OCI-LY1 (cell line): Measurements from ENCODE around the gene CHCHD4.

Experiments
- EZH2 ChIP-seq: fragments of 200-600 bp; sonication (generic), shearing (Covaris generic); IDR thresholded peaks from 2 replicates; pipeline ENCODE4 v1.8.0; 2017; ENCODE audit warnings: borderline replicate concordance, mixed run types, mild to moderate bottlenecking, antibody characterized with exemption, low read length, moderate library complexity, mixed read lengths
- TF ChIP-seq, protein P1 (sequence below): fragments of 200-600 bp; sonication (generic), shearing (Covaris generic); IDR thresholded peaks from 2 replicates; pipeline ENCODE4 v1.5.1; 2017; ENCODE audit warnings: mild to moderate bottlenecking, antibody characterized with exemption, low read length, moderate library complexity, mixed read lengths

DNA sequence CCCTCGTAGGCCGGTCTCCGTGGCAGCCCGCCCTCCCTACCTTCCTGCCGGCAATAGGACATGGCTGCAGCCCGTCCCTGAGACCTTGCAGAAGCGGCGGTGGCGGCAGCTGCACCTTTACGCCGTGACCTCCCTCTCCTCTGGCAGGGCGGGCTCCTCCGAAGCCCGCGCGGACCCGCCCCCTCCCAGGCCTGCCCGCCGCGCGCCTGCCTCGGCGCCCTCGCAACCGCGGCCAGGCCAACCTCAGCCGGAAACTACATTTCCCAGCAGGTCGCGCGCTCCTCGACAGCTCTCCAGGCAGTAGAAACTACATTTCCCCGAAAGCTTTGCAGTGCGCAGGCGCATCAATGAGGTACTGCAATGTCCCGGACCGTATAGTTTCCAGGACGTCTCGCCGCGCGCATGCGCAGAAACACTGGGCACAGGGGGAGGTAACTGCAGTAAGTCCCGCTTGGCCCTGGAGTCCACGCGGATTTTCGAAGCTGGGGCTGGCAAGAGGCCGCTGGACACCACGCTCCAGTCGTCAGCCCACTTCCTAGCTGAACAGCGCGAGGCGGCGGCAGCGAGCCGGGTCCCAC lies at the start of gene CHCHD4, which contains the start of gene TMEM43:
- TF ChIP-seq, protein P1, sequence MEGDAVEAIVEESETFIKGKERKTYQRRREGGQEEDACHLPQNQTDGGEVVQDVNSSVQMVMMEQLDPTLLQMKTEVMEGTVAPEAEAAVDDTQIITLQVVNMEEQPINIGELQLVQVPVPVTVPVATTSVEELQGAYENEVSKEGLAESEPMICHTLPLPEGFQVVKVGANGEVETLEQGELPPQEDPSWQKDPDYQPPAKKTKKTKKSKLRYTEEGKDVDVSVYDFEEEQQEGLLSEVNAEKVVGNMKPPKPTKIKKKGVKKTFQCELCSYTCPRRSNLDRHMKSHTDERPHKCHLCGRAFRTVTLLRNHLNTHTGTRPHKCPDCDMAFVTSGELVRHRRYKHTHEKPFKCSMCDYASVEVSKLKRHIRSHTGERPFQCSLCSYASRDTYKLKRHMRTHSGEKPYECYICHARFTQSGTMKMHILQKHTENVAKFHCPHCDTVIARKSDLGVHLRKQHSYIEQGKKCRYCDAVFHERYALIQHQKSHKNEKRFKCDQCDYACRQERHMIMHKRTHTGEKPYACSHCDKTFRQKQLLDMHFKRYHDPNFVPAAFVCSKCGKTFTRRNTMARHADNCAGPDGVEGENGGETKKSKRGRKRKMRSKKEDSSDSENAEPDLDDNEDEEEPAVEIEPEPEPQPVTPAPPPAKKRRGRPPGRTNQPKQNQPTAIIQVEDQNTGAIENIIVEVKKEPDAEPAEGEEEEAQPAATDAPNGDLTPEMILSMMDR = no peak
- no peak for TF ChIP-seq EZH2
